ENCODE results near the gene PMVK. TPM values are rescaled to one million over a fixed set of nuclear protein-coding genes. Genes with fewer than 3 reads are reported as not detected.

Gene PMVK
- total and polyA plus RNA-seq, 2 experiments from 2014 or later = 23.8 to 95.4 TPM

DNA sequence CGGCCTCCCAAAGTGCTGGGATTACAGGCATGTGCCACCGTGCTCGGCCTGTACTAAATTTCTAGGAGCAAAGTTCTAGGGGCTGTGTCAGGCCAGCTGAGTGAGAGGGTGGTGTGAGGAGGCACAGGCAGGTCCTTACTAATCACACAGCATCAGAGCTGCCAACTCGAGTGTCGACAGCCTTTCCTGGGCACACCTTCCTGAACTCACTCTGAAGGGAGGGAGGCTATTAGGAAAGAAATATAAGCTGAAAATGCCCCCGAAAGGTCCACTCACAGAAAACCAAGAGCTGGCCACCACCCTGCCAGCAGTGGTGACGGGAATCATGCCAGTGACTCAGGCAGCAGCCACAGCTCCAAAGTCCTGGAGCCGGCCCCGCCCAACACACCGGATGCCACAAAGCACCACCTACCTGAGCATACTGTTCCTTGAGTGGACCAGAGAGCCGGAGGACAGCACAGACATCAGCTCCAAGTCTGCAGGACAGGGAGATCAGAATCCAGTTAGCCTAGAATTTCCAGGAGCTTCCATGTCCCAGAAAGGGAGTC lies 4.5 kb downstream of the PMVK start:
- Histone ChIP-seq H3K36me3 (no peaks in the 10 kb centered on the region), H3K27ac (peak overlapping the region; percentile 26), H3K27me3 (no peaks in the 10 kb centered on the region), H3K4me1 (ENCODE audit: low read depth) (peaks cover 10% of the 10 kb centered on the region), H3K9me3 (ENCODE audit: low read depth) (no peaks in the 10 kb centered on the region), H3K4me3 (no peak overlapping the region)
- DNase-seq (ENCODE audit: low read depth in 1 of 2, low spot score in 1 of 2) = peak in 1 of 2 donors; percentile 29
- TF ChIP-seq, protein P1, sequence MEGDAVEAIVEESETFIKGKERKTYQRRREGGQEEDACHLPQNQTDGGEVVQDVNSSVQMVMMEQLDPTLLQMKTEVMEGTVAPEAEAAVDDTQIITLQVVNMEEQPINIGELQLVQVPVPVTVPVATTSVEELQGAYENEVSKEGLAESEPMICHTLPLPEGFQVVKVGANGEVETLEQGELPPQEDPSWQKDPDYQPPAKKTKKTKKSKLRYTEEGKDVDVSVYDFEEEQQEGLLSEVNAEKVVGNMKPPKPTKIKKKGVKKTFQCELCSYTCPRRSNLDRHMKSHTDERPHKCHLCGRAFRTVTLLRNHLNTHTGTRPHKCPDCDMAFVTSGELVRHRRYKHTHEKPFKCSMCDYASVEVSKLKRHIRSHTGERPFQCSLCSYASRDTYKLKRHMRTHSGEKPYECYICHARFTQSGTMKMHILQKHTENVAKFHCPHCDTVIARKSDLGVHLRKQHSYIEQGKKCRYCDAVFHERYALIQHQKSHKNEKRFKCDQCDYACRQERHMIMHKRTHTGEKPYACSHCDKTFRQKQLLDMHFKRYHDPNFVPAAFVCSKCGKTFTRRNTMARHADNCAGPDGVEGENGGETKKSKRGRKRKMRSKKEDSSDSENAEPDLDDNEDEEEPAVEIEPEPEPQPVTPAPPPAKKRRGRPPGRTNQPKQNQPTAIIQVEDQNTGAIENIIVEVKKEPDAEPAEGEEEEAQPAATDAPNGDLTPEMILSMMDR (IDR thresholded peaks at IDR 0.05; ENCODE audit: low read depth, low read length) = no peak

DNA sequence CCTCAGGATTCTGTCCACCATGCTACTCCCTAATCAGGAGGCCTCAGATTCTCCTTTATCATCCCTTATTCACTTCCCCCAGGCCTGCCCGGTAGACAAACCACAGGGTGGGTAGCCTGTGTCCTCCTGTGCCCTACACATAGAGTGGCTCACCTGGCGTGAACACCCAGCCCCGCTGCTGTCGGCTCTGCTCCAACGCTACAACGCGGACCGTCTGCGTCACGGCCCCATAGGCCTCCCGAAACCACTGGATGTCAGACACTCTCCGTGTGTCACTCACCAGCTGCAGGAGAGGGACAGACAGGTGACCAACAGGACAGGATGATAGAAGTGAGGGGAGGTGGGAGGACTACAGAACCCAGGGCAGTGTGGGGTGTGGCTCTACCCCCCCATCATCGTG lies 10.3 kb downstream of the PMVK start:
- no peak for DNase-seq (ENCODE audit: low read depth in 1 of 2, low spot score in 1 of 2)
- Histone ChIP-seq H3K4me1 (ENCODE audit: low read depth) (peaks cover under 1% of the 10 kb centered on the region), H3K27ac (no peak overlapping the region), H3K9me3 (ENCODE audit: low read depth) (no peaks in the 10 kb centered on the region), H3K36me3 (peaks cover 7% of the 10 kb centered on the region), H3K27me3 (no peaks in the 10 kb centered on the region), H3K4me3 (no peak overlapping the region)
- TF ChIP-seq, protein P1 (IDR thresholded peaks at IDR 0.05; ENCODE audit: low read depth, low read length) = no peak

DNA sequence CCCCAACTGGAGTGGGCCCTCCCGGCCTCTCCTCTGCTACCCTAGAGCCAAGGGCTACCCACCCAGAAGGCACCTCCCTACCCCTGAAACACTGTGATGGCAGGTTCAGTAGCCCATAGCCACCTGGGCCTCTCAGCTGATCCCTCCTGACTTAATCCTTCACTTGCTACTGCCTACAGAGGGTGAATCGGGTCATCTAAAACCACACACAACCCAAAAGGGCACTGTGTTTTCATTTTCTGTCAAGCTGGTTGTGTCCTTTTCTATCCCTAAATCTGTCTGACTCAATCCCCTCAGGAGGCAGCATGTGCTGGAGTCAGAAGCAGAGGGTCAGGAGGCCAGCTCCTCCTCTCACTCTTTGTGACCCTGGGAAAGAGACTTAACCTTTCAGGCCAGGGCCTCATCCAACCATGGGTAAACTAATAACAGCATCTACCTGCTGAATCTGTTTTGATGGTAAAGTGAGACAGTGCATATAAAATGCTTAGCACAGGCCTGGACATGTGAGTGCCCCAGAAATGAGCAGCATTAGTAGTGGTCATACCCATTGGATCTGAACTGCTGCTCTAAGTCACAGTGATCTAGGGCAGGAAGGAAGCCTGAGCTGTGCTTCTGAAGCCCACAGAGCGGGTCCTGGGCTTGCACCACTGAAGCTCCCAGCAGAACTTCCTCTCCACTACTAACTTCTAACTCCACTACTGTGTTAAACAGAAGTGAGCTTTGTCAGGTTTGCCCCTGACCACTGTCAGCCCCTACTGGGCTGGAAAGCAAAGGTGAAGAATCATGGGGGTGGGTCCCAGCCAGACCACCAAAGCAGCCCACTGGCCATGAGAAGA lies 11.0 kb downstream of the PMVK start:
- no peaks in the 10 kb centered on the region for H3K9me3 ChIP-seq (ENCODE audit: low read depth)
- TF ChIP-seq, protein P1 (IDR thresholded peaks at IDR 0.05; ENCODE audit: low read depth, low read length) = no peak
- H3K27me3 ChIP-seq = no peaks in the 10 kb centered on the region
- H3K36me3 ChIP-seq = peaks cover 7% of the 10 kb centered on the region
- no peak for DNase-seq (ENCODE audit: low read depth in 1 of 2, low spot score in 1 of 2)
- H3K27ac ChIP-seq = no peak overlapping the region
- no peak overlapping the region for H3K4me3 ChIP-seq
- H3K4me1 ChIP-seq (ENCODE audit: low read depth) = no peaks in the 10 kb centered on the region

DNA sequence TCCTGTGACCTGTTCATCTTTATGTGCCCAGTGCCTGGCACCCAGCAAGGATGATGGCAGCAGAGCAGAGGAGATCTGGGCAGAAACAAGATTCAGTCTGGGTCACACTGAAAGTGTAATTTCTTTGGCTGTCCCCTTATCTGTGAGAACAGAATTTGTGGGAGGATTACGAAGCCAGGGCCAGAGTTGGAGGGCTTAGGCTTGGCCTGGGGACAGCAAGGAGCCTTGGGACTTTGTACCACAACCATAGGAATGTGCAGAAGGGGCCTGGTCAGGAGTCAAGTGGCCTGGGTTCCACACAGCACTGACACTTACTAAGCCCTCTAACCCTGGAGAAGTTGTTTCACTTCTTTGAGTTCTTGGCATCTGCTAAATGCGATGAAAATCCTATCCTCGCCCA lies 12.8 kb downstream of the PMVK start:
- Histone ChIP-seq H3K27me3 (no peaks in the 10 kb centered on the region), H3K9me3 (ENCODE audit: low read depth) (no peaks in the 10 kb centered on the region), H3K4me1 (ENCODE audit: low read depth) (no peaks in the 10 kb centered on the region), H3K36me3 (peaks cover 7% of the 10 kb centered on the region), H3K4me3 (no peak overlapping the region), H3K27ac (no peak overlapping the region)
- TF ChIP-seq, protein P1 (IDR thresholded peaks at IDR 0.05; ENCODE audit: low read depth, low read length) = no peak
- no peak for DNase-seq (ENCODE audit: low read depth in 1 of 2, low spot score in 1 of 2)

DNA sequence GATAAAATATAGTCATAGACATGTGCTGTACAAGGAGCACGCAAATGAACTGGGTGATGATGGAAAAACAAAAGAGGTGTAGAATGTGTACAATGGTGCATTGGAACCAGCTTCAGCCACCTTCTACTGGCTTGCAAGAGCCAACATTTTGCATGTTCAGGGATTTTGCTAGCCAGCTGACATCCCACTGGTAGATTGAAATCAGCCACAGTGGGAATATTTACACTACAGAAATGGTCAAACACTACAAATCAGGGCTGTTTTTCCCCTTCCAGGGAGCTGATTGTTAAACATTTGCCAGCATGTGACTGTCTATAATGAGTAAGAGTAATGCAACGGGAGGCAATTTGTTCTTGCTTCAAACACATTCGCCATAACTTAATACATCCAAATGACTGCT lies 23.2 kb downstream of the PMVK start:
- H3K9me3 ChIP-seq (ENCODE audit: low read depth) = no peaks in the 10 kb centered on the region
- no peak for DNase-seq (ENCODE audit: low read depth in 1 of 2, low spot score in 1 of 2)
- TF ChIP-seq, protein P1 (IDR thresholded peaks at IDR 0.05; ENCODE audit: low read depth, low read length) = no peak
- peaks cover 16% of the 10 kb centered on the region for H3K4me1 ChIP-seq (ENCODE audit: low read depth)
- H3K27ac ChIP-seq = peak overlapping the region; percentile 45
- H3K27me3 ChIP-seq = no peaks in the 10 kb centered on the region
- no peaks in the 10 kb centered on the region for H3K36me3 ChIP-seq
- no peak overlapping the region for H3K4me3 ChIP-seq

All from cardiac muscle cell (in vitro differentiated cells and primary cell).